Measurements from ENCODE around the gene MGAT5. TPM values are rescaled to one million over a fixed set of nuclear protein-coding genes. Genes with fewer than 3 reads are reported as not detected.

Gene MGAT5
- total RNA-seq, 2 experiments from 2014 or later, result 60.8 to 68.0 TPM

GRCh38 chr2:134253117-134253704 is 661 bp upstream of the MGAT5 start:
- TF ChIP-seq CTCF (conservative IDR thresholded peaks at IDR 0.05; ENCODE audit: low read length), result no peak
- TF ChIP-seq EZH2phosphoT487 (IDR thresholded peaks at IDR 0.05; ENCODE audit: borderline replicate concordance, low read depth, low read length), result no peak
- POLR2A ChIA-PET, result interaction anchor here (0.6 to 3.7 kb wide), 18 partner anchors 9 to 173 kb away, joined by 3 to 22 read pairs (median 4); no protein-coding TSS in a partner anchor
- peaks cover 13% of the 10 kb centered on the region for H3K36me3 ChIP-seq (ENCODE audit: insufficient read depth, low read length)
- H3K79me2 ChIP-seq (ENCODE audit: insufficient read depth, low read depth, low read length), result peaks cover 89% of the 10 kb centered on the region
- peak; percentile 67 for DNase-seq (ENCODE audit: low spot score)
- CTCF ChIA-PET (ENCODE audit: unreplicated experiment), result interaction anchor here (1.1 to 1.7 kb wide), 3 partner anchors 10 to 160 kb away, joined by 4 to 5 read pairs (median 4); no protein-coding TSS in a partner anchor
- peak overlapping the region; percentile 63 for H3K4me3 ChIP-seq (ENCODE audit: low read depth, low read length, poor library complexity, severe bottlenecking)
- H4K20me1 ChIP-seq (ENCODE audit: insufficient read depth, low read length), result no peaks in the 10 kb centered on the region
- H3K4me1 ChIP-seq (ENCODE audit: insufficient read depth, low read length, poor library complexity, severe bottlenecking), result peaks cover 100% of the 10 kb centered on the region
- H3K27ac ChIP-seq (ENCODE audit: low read depth, low read length, poor library complexity, severe bottlenecking), result peak overlapping the region; percentile 84
- peak overlapping the region; percentile 80 for H3K4me2 ChIP-seq (ENCODE audit: low read length)
- no TSS peak for BruUV-seq (replicated peaks)
- intact Hi-C loops (cut with micrococcal nuclease; ENCODE audit: unreplicated experiment), result loop anchor here (2.0 to 5.0 kb wide), 2 partner anchors 114 to 158 kb away; no protein-coding TSS in a partner anchor
- H3K9me3 ChIP-seq (ENCODE audit: low read length), result no peaks in the 10 kb centered on the region
- no peaks in the 10 kb centered on the region for H3K9me2 ChIP-seq (ENCODE audit: insufficient read depth, low read length)
- no peak overlapping the region for H2AFZ ChIP-seq (ENCODE audit: low read length)

GRCh38 chr2:134254824-134255223 is 952 bp downstream of the MGAT5 start:
- Histone ChIP-seq H3K9me2 (ENCODE audit: insufficient read depth, low read length) (no peaks in the 10 kb centered on the region), H3K9me3 (ENCODE audit: low read length) (no peaks in the 10 kb centered on the region), H3K27ac (ENCODE audit: low read depth, low read length, poor library complexity, severe bottlenecking) (peak overlapping the region; percentile 84), H3K36me3 (ENCODE audit: insufficient read depth, low read length) (peaks cover 16% of the 10 kb centered on the region), H3K79me2 (ENCODE audit: insufficient read depth, low read depth, low read length) (peaks cover 89% of the 10 kb centered on the region), H2AFZ (ENCODE audit: low read length) (no peak overlapping the region), H3K4me2 (ENCODE audit: low read length) (peak overlapping the region; percentile 80), H3K4me1 (ENCODE audit: insufficient read depth, low read length, poor library complexity, severe bottlenecking) (peaks cover 100% of the 10 kb centered on the region), H3K4me3 (ENCODE audit: low read depth, low read length, poor library complexity, severe bottlenecking) (peak overlapping the region; percentile 63), H4K20me1 (ENCODE audit: insufficient read depth, low read length) (no peaks in the 10 kb centered on the region)
- no TSS peak for BruUV-seq (replicated peaks)
- CTCF ChIA-PET (ENCODE audit: unreplicated experiment), result interaction anchor here (1.7 kb wide), 1 partner anchor 8 kb away, joined by 5 read pairs; no protein-coding TSS in a partner anchor
- POLR2A ChIA-PET, result interaction anchor here (0.6 to 3.7 kb wide), 7 partner anchors 9 to 114 kb away, joined by 3 to 22 read pairs (median 4); no protein-coding TSS in a partner anchor
- intact Hi-C loops (cut with micrococcal nuclease; ENCODE audit: unreplicated experiment), result loop anchor here (5.0 kb wide), 1 partner anchor 112 kb away; no protein-coding TSS in a partner anchor
- DNase-seq (ENCODE audit: low spot score), result no peak
- no peak for TF ChIP-seq CTCF (conservative IDR thresholded peaks at IDR 0.05; ENCODE audit: low read length)
- TF ChIP-seq EZH2phosphoT487 (IDR thresholded peaks at IDR 0.05; ENCODE audit: borderline replicate concordance, low read depth, low read length), result no peak

DNA sequence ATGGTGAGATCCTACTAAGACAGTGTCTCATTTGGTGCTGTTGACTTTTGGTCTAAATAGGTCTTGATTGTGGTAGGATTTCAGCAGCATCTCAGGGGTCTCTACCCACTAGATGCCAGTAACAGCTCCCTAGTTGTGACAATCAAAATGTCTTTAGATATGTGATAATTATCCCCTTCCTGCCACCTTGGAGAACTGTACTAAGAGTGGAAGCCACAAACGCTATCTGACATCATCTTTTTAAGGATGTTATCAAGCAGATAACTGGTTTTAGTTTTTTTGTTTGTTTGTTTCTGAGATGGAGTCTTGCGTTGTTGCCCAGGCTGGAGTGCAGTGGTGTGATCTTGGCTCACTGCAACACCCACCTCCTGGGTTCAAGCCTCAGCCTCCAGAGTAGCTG is 3.1 kb downstream of the MGAT5 start:
- H3K9me3 ChIP-seq (ENCODE audit: low read length), result no peaks in the 10 kb centered on the region
- no peaks in the 10 kb centered on the region for H3K9me2 ChIP-seq (ENCODE audit: insufficient read depth, low read length)
- CTCF ChIA-PET (ENCODE audit: unreplicated experiment), result interaction anchor here (0.7 to 0.9 kb wide), 2 partner anchors 13 to 155 kb away, joined by 3 read pairs; no protein-coding TSS in a partner anchor
- TF ChIP-seq EZH2phosphoT487 (IDR thresholded peaks at IDR 0.05; ENCODE audit: borderline replicate concordance, low read depth, low read length), result no peak
- no peak for TF ChIP-seq CTCF (conservative IDR thresholded peaks at IDR 0.05; ENCODE audit: low read length)
- no peaks in the 10 kb centered on the region for H4K20me1 ChIP-seq (ENCODE audit: insufficient read depth, low read length)
- H3K36me3 ChIP-seq (ENCODE audit: insufficient read depth, low read length), result peaks cover 16% of the 10 kb centered on the region
- intact Hi-C loops (cut with micrococcal nuclease; ENCODE audit: unreplicated experiment), result no loop called here
- peak overlapping the region; percentile 80 for H3K4me2 ChIP-seq (ENCODE audit: low read length)
- no TSS peak for BruUV-seq (replicated peaks)
- H2AFZ ChIP-seq (ENCODE audit: low read length), result no peak overlapping the region
- H3K79me2 ChIP-seq (ENCODE audit: insufficient read depth, low read depth, low read length), result peaks cover 88% of the 10 kb centered on the region
- H3K4me3 ChIP-seq (ENCODE audit: low read depth, low read length, poor library complexity, severe bottlenecking), result peak overlapping the region; percentile 63
- H3K4me1 ChIP-seq (ENCODE audit: insufficient read depth, low read length, poor library complexity, severe bottlenecking), result peaks cover 100% of the 10 kb centered on the region
- no peak for DNase-seq (ENCODE audit: low spot score)
- H3K27ac ChIP-seq (ENCODE audit: low read depth, low read length, poor library complexity, severe bottlenecking), result peak overlapping the region; percentile 39
- POLR2A ChIA-PET, result interaction anchor here (1.1 to 1.7 kb wide), 4 partner anchors 23 to 155 kb away, joined by 3 to 5 read pairs (median 3); no protein-coding TSS in a partner anchor
